IMR-90 (cell line): Measurements from ENCODE around the gene ATP13A2. TPM values are rescaled to one million over a fixed set of nuclear protein-coding genes. Genes with fewer than 3 reads are reported as not detected.

Experiments used
- ATAC-seq: fragments of 200-7000 bp; cut with Tn5 transposase; 2 replicates; pipeline ENCODE4 v1.9.1; 2020; ENCODE audit warnings: low read depth, mild to moderate bottlenecking, moderate library complexity
- BruUV-seq: library from RNA; stranded (reverse); fragments of 400-500 nt; replicated peaks from 2 replicates; lab custom pipeline; 2021; lab: Mats Ljungman, UMichigan
- CTCF ChIA-PET: fragments of 300-600 bp; formaldehyde crosslinking; extraction: SDS; loops from one replicate; lab custom pipeline; 2021; ENCODE audit warnings: antibody characterized with exemption; lab: Yijun Ruan, JAX
- POLR2A ChIA-PET: fragments of 300-600 bp; sonication (Branson Sonifier 250); formaldehyde crosslinking; loops from one replicate; lab custom pipeline; 2022; ENCODE audit warnings: antibody characterized with exemption; ENCODE audit not compliant: unreplicated experiment; lab: Charles Lee
- DNase-seq: peaks from one replicate; pipeline ENCODE4 v3.0.0; 2013
- H2AFZ ChIP-seq: replicated peaks from 2 replicates; pipeline ENCODE3; 2013; ENCODE audit warnings: low read length, mild to moderate bottlenecking; ENCODE audit not compliant: poor library complexity
- H2AK5ac ChIP-seq: 2 replicates; pipeline ENCODE4 v1.6.1; 2013; ENCODE audit warnings: low read depth, low read length, inconsistent platforms
- H2AK9ac ChIP-seq: replicated peaks from 2 replicates; pipeline ENCODE3; 2013; ENCODE audit warnings: mild to moderate bottlenecking, low read depth, low read length, moderate library complexity; ENCODE audit not compliant: poor library complexity
- H2BK120ac ChIP-seq: 2 replicates; pipeline ENCODE4 v1.6.1; 2013; ENCODE audit warnings: low read depth, low read length, inconsistent platforms
- H2BK15ac ChIP-seq: 3 replicates; pipeline ENCODE4 v1.6.1; 2013; ENCODE audit warnings: low read depth, low read length, inconsistent platforms
- H2BK20ac ChIP-seq: 2 replicates; pipeline ENCODE4 v1.6.1; 2013; ENCODE audit warnings: low read depth, mild to moderate bottlenecking, inconsistent platforms, low read length, moderate library complexity
- H2BK5ac ChIP-seq: 2 replicates; pipeline ENCODE4 v1.6.1; 2013; ENCODE audit warnings: mild to moderate bottlenecking, low read depth, low read length, inconsistent platforms; ENCODE audit not compliant: poor library complexity, severe bottlenecking
- H3K14ac ChIP-seq: replicated peaks from 2 replicates; pipeline ENCODE4 v1.6.1; 2013; ENCODE audit warnings: low read depth, low read length, inconsistent platforms
- H3K18ac ChIP-seq: 2 replicates; pipeline ENCODE4 v1.6.1; 2013; ENCODE audit warnings: low read depth, low read length, control low read depth
- H3K23ac ChIP-seq: 2 replicates; pipeline ENCODE4 v1.6.1; 2013; ENCODE audit warnings: low read depth, low read length, inconsistent platforms
- H3K27ac ChIP-seq: 2 replicates; pipeline ENCODE4 v1.5.1; 2013; ENCODE audit warnings: mild to moderate bottlenecking, control low read depth, low read length; ENCODE audit not compliant: insufficient read depth
- H3K27me3 ChIP-seq: 2 replicates; pipeline ENCODE4 v1.6.1; 2013; ENCODE audit warnings: low read length; ENCODE audit not compliant: control insufficient read depth, insufficient read depth
- H3K36me3 ChIP-seq: 2 replicates; pipeline ENCODE4 v1.6.1; 2013; ENCODE audit warnings: low read length, mixed read lengths; ENCODE audit not compliant: control insufficient read depth, insufficient read depth
- H3K4ac ChIP-seq: 2 replicates; pipeline ENCODE4 v1.6.1; 2013; ENCODE audit warnings: low read depth, low read length, inconsistent platforms
- H3K4me1 ChIP-seq: 2 replicates; pipeline ENCODE4 v1.6.1; 2013; ENCODE audit warnings: low read length, mixed read lengths; ENCODE audit not compliant: control insufficient read depth, insufficient read depth
- H3K4me2 ChIP-seq: 2 replicates; pipeline ENCODE4 v1.6.1; 2013; ENCODE audit warnings: low read depth, mild to moderate bottlenecking, control low read depth, low read length, moderate library complexity
- H3K4me3 ChIP-seq: 2 replicates; pipeline ENCODE4 v1.5.1; 2013; ENCODE audit warnings: low read depth, mild to moderate bottlenecking, control low read depth, low read length, moderate library complexity; ENCODE audit not compliant: insufficient read depth
- H3K56ac ChIP-seq: 2 replicates; pipeline ENCODE4 v1.6.1; 2013; ENCODE audit warnings: low read length, inconsistent platforms; ENCODE audit not compliant: insufficient read depth; ENCODE audit errors: extremely low read depth
- H3K79me1 ChIP-seq, 2 experiments: 2 replicates each; pipeline ENCODE4 v1.6.1; 2013; ENCODE audit warnings: low read length in 2 of 2, inconsistent platforms in 1 of 2, low read depth in 1 of 2
- H3K9ac ChIP-seq: 2 replicates; pipeline ENCODE4 v1.6.1; 2013; ENCODE audit warnings: low read depth, low read length, control low read depth
- H3K9me1 ChIP-seq: 2 replicates; pipeline ENCODE4 v1.6.1; 2013; ENCODE audit warnings: low read length, inconsistent platforms; ENCODE audit not compliant: insufficient read depth
- H3K9me3 ChIP-seq: 2 replicates; pipeline ENCODE4 v1.6.1; 2013; ENCODE audit warnings: low read length; ENCODE audit not compliant: control insufficient read depth, insufficient read depth
- H4K20me1 ChIP-seq: 2 replicates; pipeline ENCODE4 v1.6.1; 2013; ENCODE audit warnings: low read length, inconsistent platforms; ENCODE audit not compliant: insufficient read depth
- H4K5ac ChIP-seq: 2 replicates; pipeline ENCODE4 v1.6.1; 2013; ENCODE audit warnings: mild to moderate bottlenecking, low read depth, low read length, control low read depth
- H4K8ac ChIP-seq, 2 experiments: 2 replicates each; pipeline ENCODE4 v1.6.1; 2013; ENCODE audit warnings: low read depth in 2 of 2, low read length in 2 of 2, control low read depth in 1 of 2, inconsistent platforms in 1 of 2
- H4K91ac ChIP-seq: 2 replicates; pipeline ENCODE4 v1.6.1; 2013; ENCODE audit warnings: low read depth, low read length, inconsistent platforms; ENCODE audit not compliant: insufficient read depth
- BHLHE40 ChIP-seq: fragments of 150-350 bp; IDR thresholded peaks from 2 replicates; pipeline ENCODE4 v1.6.1; 2016; ENCODE audit warnings: mild to moderate bottlenecking, low read depth, low read length
- CEBPB ChIP-seq: IDR thresholded peaks from 2 replicates; pipeline ENCODE4 v1.6.1; 2012; ENCODE audit warnings: low read depth, low read length, improper control_type of control experiment
- CHD1 ChIP-seq: IDR thresholded peaks from 2 replicates; pipeline ENCODE4 v1.6.1; 2012; ENCODE audit warnings: low read depth, low read length, improper control_type of control experiment
- CTCF ChIP-seq: conservative IDR thresholded peaks from 2 replicates; pipeline ENCODE4 v1.5.1; 2012; ENCODE audit warnings: mild to moderate bottlenecking, low read depth, low read length, improper control_type of control experiment
- ELK1 ChIP-seq: fragments of 150-350 bp; IDR thresholded peaks from 2 replicates; pipeline ENCODE4 v1.6.1; 2016; ENCODE audit warnings: low read depth, mild to moderate bottlenecking, low read length, moderate library complexity, borderline replicate concordance
- FOS ChIP-seq: fragments of 150-350 bp; IDR thresholded peaks from 2 replicates; pipeline ENCODE4 v1.6.1; 2016; ENCODE audit warnings: low read depth, low read length
- MAFK ChIP-seq: IDR thresholded peaks from 2 replicates; pipeline ENCODE4 v1.6.1; 2012; ENCODE audit warnings: low read depth, low read length, improper control_type of control experiment
- MAZ ChIP-seq: IDR thresholded peaks from 2 replicates; pipeline ENCODE4 v1.6.1; 2012; ENCODE audit warnings: low read depth, mild to moderate bottlenecking, low read length, improper control_type of control experiment, moderate library complexity, borderline replicate concordance
- MXI1 ChIP-seq: IDR thresholded peaks from 2 replicates; pipeline ENCODE4 v1.6.1; 2012; ENCODE audit warnings: low read depth, mild to moderate bottlenecking, low read length, moderate library complexity, borderline replicate concordance
- POLR2A ChIP-seq: IDR thresholded peaks from 2 replicates; pipeline ENCODE4 v1.6.1; 2012; ENCODE audit warnings: mild to moderate bottlenecking, low read depth, low read length
- RAD21 ChIP-seq: IDR thresholded peaks from 2 replicates; pipeline ENCODE4 v1.6.1; 2012; ENCODE audit warnings: low read length, improper control_type of control experiment
- RFX5 ChIP-seq: IDR thresholded peaks from 2 replicates; pipeline ENCODE4 v1.8.0; 2012; ENCODE audit warnings: low read depth, mild to moderate bottlenecking, low read length, moderate library complexity
- SMC3 ChIP-seq: fragments of 150-350 bp; IDR thresholded peaks from 2 replicates; pipeline ENCODE4 v1.6.1; 2016; ENCODE audit warnings: low read depth, mild to moderate bottlenecking, antibody characterized with exemption, low read length, moderate library complexity
- USF2 ChIP-seq: fragments of 150-350 bp; IDR thresholded peaks from 2 replicates; pipeline ENCODE4 v1.6.1; 2017; ENCODE audit warnings: mild to moderate bottlenecking, antibody characterized with exemption, low read length, low read depth
- WGBS, 2 experiments: methylation state at CpG; one replicate each; pipeline versions ENCODE4 v1.1.5 to v1.1.7; 2013; ENCODE audit warnings: missing lambda C conversion rate in 2 of 2; ENCODE audit not compliant: insufficient read length in 1 of 2; ENCODE audit errors: extremely low coverage in 2 of 2; 5-methylcytosine and 5-hydroxymethylcytosine counted together
- dilution Hi-C: fragments of 300-500 bp; cut with HindIII; formaldehyde crosslinking; loops from one replicate; pipeline ENCODE4 v1.14.3; 2018; ENCODE audit warnings: low sequenced_read_pairs; ENCODE audit not compliant: unreplicated experiment
- in situ Hi-C: fragments of 300-500 bp; cut with MboI; formaldehyde crosslinking; loops from 3 replicates; pipeline ENCODE4 v1.14.3; 2019; ENCODE audit warnings: low sequenced_read_pairs, inconsistent platforms, mixed read lengths
- intact Hi-C: fragments of 100-400 bp; cut with micrococcal nuclease; formaldehyde crosslinking; loops from 2 replicates; pipeline ENCODE4 v1.10.0; 2022
- polyA plus RNA-seq, 3 experiments: library from polyadenylated mRNA; depleted of rRNA; stranded (reverse); fragments of >200 nt; gene quantifications; 2 replicates each; pipeline ENCODE4 v1.2.3, GENCODE V29; 2012; ENCODE audit warnings: low replicate concordance in 1 of 3
- total RNA-seq: library from RNA; depleted of rRNA; stranded (reverse); fragments of >200 nt; gene quantifications from 2 replicates; pipeline ENCODE4 v1.2.3, GENCODE V29; 2012

ATP13A2 gene
- total and polyA plus RNA-seq, 2 of the 4 experiments (the other 2 are of a cell fraction) = 5.7 to 18.9 TPM

GRCh38 chr1:17007121-17007520 is 4.6 kb downstream of the ATP13A2 start:
- Histone ChIP-seq H2BK15ac (no peak overlapping the region), H3K4me3 (no peak overlapping the region), H4K8ac (no peak overlapping the region), H3K27me3 (no peaks in the 10 kb centered on the region), H2BK5ac (no peak overlapping the region), H2BK120ac (no peak overlapping the region), H2AK9ac (peak overlapping the region; percentile 65), H3K23ac (no peak overlapping the region), H3K4ac (no peak overlapping the region), H2BK20ac (no peak overlapping the region), H3K27ac (no peak overlapping the region), H2AFZ (no peak overlapping the region), H3K9me3 (no peaks in the 10 kb centered on the region), H3K18ac (no peak overlapping the region), H3K9me1 (peaks cover 3% of the 10 kb centered on the region; the same call in 1 of the 2 replicates), H4K5ac (no peak overlapping the region), H3K4me2 (no peak overlapping the region), H3K36me3 (peaks cover 16% of the 10 kb centered on the region), H2AK5ac (no peak overlapping the region), H3K9ac (no peak overlapping the region), H3K56ac (no peak overlapping the region), H3K4me1 (peaks cover 8% of the 10 kb centered on the region), H3K79me1 (peaks cover 7 to 14% of the 10 kb centered on the region in 2 experiments; a peak in 3 of 4 replicates), H4K20me1 (peaks cover 23% of the 10 kb centered on the region), H3K14ac (no peak overlapping the region), H4K91ac (no peak overlapping the region)
- 100% methylated on average over 1 of the region's 8 CpGs; no CpG with 5 or more reads in 1 of the 2 experiments for WGBS, 2 experiments
- no TSS peak for BruUV-seq
- ATAC-seq = no peak
- dilution Hi-C loops (no loop called here), in situ Hi-C loops (no loop called here), intact Hi-C loops (no loop called here)
- CTCF ChIA-PET = no interaction called here
- DNase-seq = no peak
- POLR2A ChIA-PET = no interaction called here
- TF ChIP-seq CTCF (no peak), RFX5 (no peak), USF2 (no peak), ELK1 (no peak), POLR2A (no peak), BHLHE40 (no peak), CEBPB (no peak), MXI1 (no peak), MAZ (no peak), RAD21 (no peak), SMC3 (no peak), FOS (no peak), MAFK (no peak), CHD1 (no peak)
